Activated CD4-positive, alpha-beta T cell treated with anti-CD3 and anti-CD28 coated beads, Interleukin-2, amount 10 ng/mL, durations not matched to agents 7 days and 5 days (primary cell): ENCODE data around the gene GATA1. TPM values are rescaled to one million over a fixed set of nuclear protein-coding genes. Genes with fewer than 3 reads are reported as not detected.

ENCODE experiments used
- CTCF ChIA-PET: fragments of 350-600 bp; sonication (Branson Sonifier 250); formaldehyde crosslinking; loops from one replicate; lab custom pipeline; 2021; ENCODE audit warnings: antibody characterized with exemption; lab: Charles Lee
- POLR2A ChIA-PET: fragments of 350-600 bp; sonication (Branson Sonifier 250); formaldehyde crosslinking; loops from one replicate; lab custom pipeline; 2021; ENCODE audit warnings: antibody characterized with exemption; lab: Charles Lee
- DNase-seq: peaks from one replicate; pipeline ENCODE4 v3.0.0-alpha.2; 2020
- H3K27ac Mint-ChIP-seq: one replicate; pipeline ENCODE4 v1.8.0; 2021; ENCODE audit warnings: mild to moderate bottlenecking, moderate library complexity, mixed read lengths
- H3K27me3 Mint-ChIP-seq: one replicate; pipeline ENCODE4 v1.8.0; 2021; ENCODE audit warnings: mixed read lengths
- H3K36me3 Mint-ChIP-seq: one replicate; pipeline ENCODE4 v1.8.0; 2021; ENCODE audit warnings: low read depth, mixed read lengths
- H3K4me1 Mint-ChIP-seq: one replicate; pipeline ENCODE4 v1.8.0; 2021; ENCODE audit warnings: mixed read lengths
- H3K4me3 Mint-ChIP-seq: one replicate; pipeline ENCODE4 v1.8.0; 2021; ENCODE audit warnings: mild to moderate bottlenecking, moderate library complexity, mixed read lengths
- H3K9me3 Mint-ChIP-seq: one replicate; pipeline ENCODE4 v1.8.0; 2021; ENCODE audit warnings: mixed read lengths
- total RNA-seq, 2 experiments: library from RNA; stranded (reverse); gene quantifications; one replicate each; pipeline ENCODE4 v1.2.3, GENCODE V29; 2021

The GATA1 gene
- not detected for total RNA-seq

DNA sequence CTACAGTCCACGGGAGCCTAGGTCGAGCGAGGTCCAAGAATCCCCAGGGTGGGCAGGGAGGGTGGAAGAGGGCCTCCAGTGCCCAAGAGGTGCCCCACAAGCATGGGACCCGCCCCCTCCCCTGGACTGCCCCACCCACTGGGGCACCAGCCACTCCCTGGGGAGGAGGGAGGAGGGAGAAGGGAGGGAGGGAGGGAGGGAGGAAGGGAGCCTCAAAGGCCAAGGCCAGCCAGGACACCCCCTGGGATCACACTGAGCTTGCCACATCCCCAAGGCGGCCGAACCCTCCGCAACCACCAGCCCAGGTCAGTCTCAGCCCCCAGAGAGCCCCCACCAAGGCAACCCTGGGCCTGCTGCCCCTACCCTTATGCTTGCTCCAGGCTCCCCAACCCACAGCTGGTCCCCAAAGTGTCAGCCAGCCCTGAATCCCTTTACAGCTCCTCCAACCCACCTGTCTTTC lies at the start of gene GATA1:
TSS of gene GATA1 (plus strand) at position 250 of the 460 bp plus-strand sequence. CDS start 4,520 bp downstream, outside the sequence.
- peaks cover 7% of the 10 kb centered on the region for H3K27me3 Mint-ChIP-seq
- H3K4me3 Mint-ChIP-seq, result no peak within 1 kb of the TSS
- POLR2A ChIA-PET, result no interaction called here
- H3K36me3 Mint-ChIP-seq, result no peaks in the 10 kb centered on the region
- peak within 1 kb of the TSS; percentile 25 for H3K27ac Mint-ChIP-seq
- H3K4me1 Mint-ChIP-seq, result peaks cover 13% of the 10 kb centered on the region
- CTCF ChIA-PET, result interaction anchor here (0.6 kb wide), 1 partner anchor 9 kb away, joined by 3 read pairs; no protein-coding TSS in a partner anchor
- no peak for DNase-seq
- H3K9me3 Mint-ChIP-seq, result no peaks in the 10 kb centered on the region

GRCh38 chrX:48736878-48737212 lies 49.5 kb upstream of the GATA1 start:
- CTCF ChIA-PET, result interaction anchor here (1.4 to 2.1 kb wide), 2 partner anchors 11 to 23 kb away, joined by 4 to 7 read pairs; no protein-coding TSS in a partner anchor
- peak overlapping the region; percentile 96 for H3K27ac Mint-ChIP-seq
- no peaks in the 10 kb centered on the region for H3K27me3 Mint-ChIP-seq
- H3K4me1 Mint-ChIP-seq, result peaks cover 19% of the 10 kb centered on the region
- H3K4me3 Mint-ChIP-seq, result peak overlapping the region; percentile 87
- POLR2A ChIA-PET, result interaction anchor here (0.6 kb wide), 3 partner anchors 10 to 161 kb away, joined by 3 to 6 read pairs (median 3); partner anchors contain the start of genes PQBP1 and TIMM17B
- DNase-seq, result no peak
- peaks cover 7% of the 10 kb centered on the region for H3K36me3 Mint-ChIP-seq
- no peaks in the 10 kb centered on the region for H3K9me3 Mint-ChIP-seq

GRCh38 chrX:48737213-48737938 lies 49.0 kb upstream of the GATA1 start:
- peak overlapping the region; percentile 87 for H3K4me3 Mint-ChIP-seq
- H3K27ac Mint-ChIP-seq, result peak overlapping the region; percentile 96
- ChIA-PET POLR2A (interaction anchor here (0.6 to 1.0 kb wide), 3 partner anchors 16 to 160 kb away, joined by 3 read pairs; partner anchors contain the start of genes PQBP1 and TIMM17B), CTCF (interaction anchor here (1.4 to 2.1 kb wide), 3 partner anchors 11 to 24 kb away, joined by 4 to 7 read pairs (median 5); no protein-coding TSS in a partner anchor)
- H3K36me3 Mint-ChIP-seq, result peaks cover 7% of the 10 kb centered on the region
- peaks cover 19% of the 10 kb centered on the region for H3K4me1 Mint-ChIP-seq
- H3K27me3 Mint-ChIP-seq, result no peaks in the 10 kb centered on the region
- no peaks in the 10 kb centered on the region for H3K9me3 Mint-ChIP-seq
- peak; percentile 91 for DNase-seq

DNA sequence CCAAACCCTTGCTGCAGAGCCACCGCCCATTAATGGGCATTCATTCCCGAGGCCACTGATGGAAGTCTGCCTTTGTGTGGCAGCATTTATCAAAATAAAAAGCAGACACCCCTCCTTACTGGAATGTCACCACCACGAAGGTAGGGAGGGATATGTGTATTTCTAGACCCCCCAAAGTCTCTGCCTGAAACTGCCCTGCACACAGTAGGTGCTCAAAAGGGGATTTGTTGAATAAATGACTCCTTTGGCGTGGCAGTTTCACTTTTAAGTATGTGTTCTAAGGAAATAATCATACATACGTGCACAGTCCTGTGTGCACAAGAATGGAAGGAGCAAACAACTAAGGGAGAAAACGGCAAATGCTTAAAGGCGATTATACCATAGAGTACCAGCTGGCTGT lies 48.5 kb upstream of the GATA1 start:
- Mint-ChIP-seq H3K4me3 (peak overlapping the region; percentile 87), H3K9me3 (no peaks in the 10 kb centered on the region), H3K27ac (peak overlapping the region; percentile 96), H3K27me3 (no peaks in the 10 kb centered on the region), H3K36me3 (peaks cover 7% of the 10 kb centered on the region), H3K4me1 (peaks cover 19% of the 10 kb centered on the region)
- ChIA-PET POLR2A (interaction anchor here (1.0 kb wide), 1 partner anchor 17 kb away, joined by 3 read pairs; no protein-coding TSS in a partner anchor), CTCF (interaction anchor here (1.6 to 2.1 kb wide), 2 partner anchors 19 to 24 kb away, joined by 5 to 7 read pairs; no protein-coding TSS in a partner anchor)
- no peak for DNase-seq

DNA sequence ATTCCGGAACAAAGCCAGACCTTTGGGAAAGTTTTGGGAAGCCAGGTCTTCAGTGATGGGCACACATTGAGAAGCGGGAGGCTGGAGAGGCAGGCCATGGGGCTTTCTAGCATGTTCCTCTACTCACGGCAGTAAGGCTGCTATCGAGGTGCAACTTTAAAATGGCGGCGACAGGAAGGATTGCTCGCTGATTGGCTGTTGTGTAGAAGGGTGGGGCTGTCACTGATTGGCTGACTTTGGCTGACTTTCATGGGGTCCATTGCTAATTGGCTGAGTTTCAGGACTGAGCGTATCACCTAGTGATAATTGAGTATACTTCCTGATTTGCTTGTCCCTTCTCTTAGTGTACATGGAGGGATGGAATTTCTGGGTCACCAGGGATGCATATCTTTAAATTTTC lies 44.6 kb upstream of the GATA1 start:
- peaks cover 2% of the 10 kb centered on the region for H3K36me3 Mint-ChIP-seq
- ChIA-PET POLR2A (no interaction called here), CTCF (no interaction called here)

GRCh38 chrX:48745222-48745621 lies 41.2 kb upstream of the GATA1 start:
- Mint-ChIP-seq H3K9me3 (no peaks in the 10 kb centered on the region), H3K4me3 (no peak overlapping the region), H3K36me3 (no peaks in the 10 kb centered on the region), H3K27me3 (no peaks in the 10 kb centered on the region), H3K27ac (no peak overlapping the region), H3K4me1 (peaks cover 2% of the 10 kb centered on the region)
- POLR2A ChIA-PET, result no interaction called here
- no peak for DNase-seq
- CTCF ChIA-PET, result interaction anchor here (0.5 kb wide), 1 partner anchor 20 kb away, joined by 3 read pairs; no protein-coding TSS in a partner anchor

More for the DNA sequence above, 44.6 kb upstream of the GATA1 start:
- H3K27me3 Mint-ChIP-seq, result no peaks in the 10 kb centered on the region
- H3K4me1 Mint-ChIP-seq, result peaks cover 11% of the 10 kb centered on the region
- no peak for DNase-seq
- no peaks in the 10 kb centered on the region for H3K9me3 Mint-ChIP-seq
- no peak overlapping the region for H3K27ac Mint-ChIP-seq
- H3K4me3 Mint-ChIP-seq, result no peak overlapping the region

GRCh38 chrX:48747415-48748016 lies 38.9 kb upstream of the GATA1 start:
- Mint-ChIP-seq H3K9me3 (no peaks in the 10 kb centered on the region), H3K27ac (no peak overlapping the region), H3K4me1 (peaks cover 12% of the 10 kb centered on the region), H3K36me3 (no peaks in the 10 kb centered on the region), H3K4me3 (no peak overlapping the region), H3K27me3 (no peaks in the 10 kb centered on the region)
- CTCF ChIA-PET, result no interaction called here
- POLR2A ChIA-PET, result no interaction called here
- no peak for DNase-seq

DNA sequence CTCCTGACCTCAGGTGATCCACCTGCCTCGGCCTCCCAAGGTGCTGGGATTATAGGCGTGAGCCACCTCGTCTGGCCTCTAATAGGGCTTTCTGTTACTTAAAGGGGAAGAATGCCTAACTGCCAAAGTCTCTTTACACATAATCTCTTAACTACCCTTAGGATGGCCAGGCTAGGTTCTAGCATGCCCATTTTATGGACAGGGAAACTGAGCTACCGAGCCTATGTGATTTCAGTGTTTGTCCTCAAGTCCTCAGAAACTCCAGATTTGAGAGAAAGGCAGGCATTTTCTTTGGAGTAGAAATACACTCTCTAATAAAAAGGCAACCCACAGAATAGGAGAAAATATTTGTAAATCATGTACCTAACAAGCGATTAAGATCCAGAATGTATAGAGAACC lies 37.2 kb upstream of the GATA1 start:
- no peaks in the 10 kb centered on the region for H3K9me3 Mint-ChIP-seq
- no peak overlapping the region for H3K27ac Mint-ChIP-seq
- POLR2A ChIA-PET, result no interaction called here
- DNase-seq, result no peak
- H3K4me1 Mint-ChIP-seq, result peaks cover 12% of the 10 kb centered on the region
- no peaks in the 10 kb centered on the region for H3K36me3 Mint-ChIP-seq
- H3K4me3 Mint-ChIP-seq, result no peak overlapping the region
- CTCF ChIA-PET, result interaction anchor here (0.9 kb wide), 1 partner anchor 10 kb away, joined by 4 read pairs; no protein-coding TSS in a partner anchor
- H3K27me3 Mint-ChIP-seq, result no peaks in the 10 kb centered on the region

GRCh38 chrX:48751343-48751742 lies 35.0 kb upstream of the GATA1 start:
- POLR2A ChIA-PET, result no interaction called here

DNA sequence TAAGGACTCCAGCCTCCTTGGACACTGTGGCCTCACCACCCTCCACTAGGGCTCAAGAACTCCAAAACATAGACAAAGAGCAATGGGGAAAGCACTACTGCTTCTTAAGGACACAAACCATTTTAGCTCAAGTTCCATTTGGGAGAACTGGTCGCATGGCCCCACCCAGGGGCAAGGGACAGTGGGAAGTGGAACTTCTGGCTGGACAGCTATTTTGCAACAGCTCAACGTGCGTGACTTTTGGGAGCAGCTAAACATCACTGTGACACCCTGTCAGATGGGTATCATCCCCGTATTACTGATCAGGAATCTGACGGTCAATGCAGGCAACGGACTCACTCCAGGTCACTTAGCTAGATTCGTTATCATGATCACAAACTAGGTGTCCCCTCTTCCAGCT lies 33.9 kb upstream of the GATA1 start:
- Mint-ChIP-seq H3K27me3 (no peaks in the 10 kb centered on the region), H3K9me3 (no peaks in the 10 kb centered on the region), H3K4me1 (peaks cover 13% of the 10 kb centered on the region), H3K27ac (no peak overlapping the region), H3K4me3 (no peak overlapping the region), H3K36me3 (no peaks in the 10 kb centered on the region)
- CTCF ChIA-PET, result no interaction called here
- no peak for DNase-seq
- POLR2A ChIA-PET, result no interaction called here

More at GRCh38 chrX:48751343-48751742, 35.0 kb upstream of the GATA1 start:
- H3K27me3 Mint-ChIP-seq, result no peaks in the 10 kb centered on the region
- no peaks in the 10 kb centered on the region for H3K36me3 Mint-ChIP-seq
- CTCF ChIA-PET, result no interaction called here
- peaks cover 13% of the 10 kb centered on the region for H3K4me1 Mint-ChIP-seq
- peak; percentile 9 for DNase-seq
- peak overlapping the region; percentile 79 for H3K27ac Mint-ChIP-seq
- no peak overlapping the region for H3K4me3 Mint-ChIP-seq
- no peaks in the 10 kb centered on the region for H3K9me3 Mint-ChIP-seq

DNA sequence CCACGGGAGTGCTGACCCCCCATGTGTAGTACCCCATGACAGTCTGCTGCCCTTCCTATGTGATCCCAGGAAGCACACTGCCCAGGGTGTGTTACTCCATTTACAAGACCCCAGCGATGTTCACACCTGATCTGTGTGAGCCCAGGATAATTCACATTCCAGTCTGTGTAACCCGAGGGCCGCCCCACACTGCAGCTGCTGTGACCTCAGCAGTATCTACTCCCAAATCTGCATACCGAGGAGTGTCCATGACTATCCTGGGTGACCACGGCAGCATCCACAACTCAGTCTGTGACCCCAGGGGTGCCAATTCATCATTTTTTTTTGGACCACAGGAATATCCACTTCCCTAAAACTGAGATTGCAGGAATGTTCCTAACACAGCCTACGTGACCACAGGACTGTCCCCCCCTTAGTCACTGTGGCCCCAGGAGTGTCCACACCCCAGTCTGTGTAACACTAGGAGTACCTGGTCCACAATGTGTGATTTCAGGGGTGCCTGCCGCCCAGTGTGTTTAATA lies 32.6 kb upstream of the GATA1 start:
- H3K4me1 Mint-ChIP-seq, result peaks cover 13% of the 10 kb centered on the region

DNA sequence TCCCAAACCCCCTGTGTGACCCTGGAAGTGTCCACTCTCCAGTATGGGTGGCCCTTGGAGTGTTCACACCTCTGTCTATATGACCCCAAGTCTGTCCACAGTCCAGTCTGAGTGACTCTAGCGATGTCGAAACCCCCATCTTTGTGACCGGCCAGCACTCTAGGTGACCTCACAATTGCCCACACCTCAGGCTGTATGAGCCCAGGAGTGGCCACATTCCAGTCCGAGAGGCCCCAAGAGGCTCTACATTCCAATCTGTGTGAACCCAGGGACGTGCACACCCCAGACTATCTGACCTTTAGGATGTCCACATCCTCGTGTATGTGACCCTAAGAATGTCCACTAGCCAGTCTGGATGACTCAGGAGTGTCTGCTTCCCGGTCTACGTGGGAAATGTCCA lies 32.2 kb upstream of the GATA1 start:
- POLR2A ChIA-PET, result no interaction called here
- Mint-ChIP-seq H3K36me3 (no peaks in the 10 kb centered on the region), H3K27me3 (no peaks in the 10 kb centered on the region), H3K4me3 (no peak overlapping the region), H3K27ac (no peak overlapping the region), H3K4me1 (peaks cover 13% of the 10 kb centered on the region), H3K9me3 (no peaks in the 10 kb centered on the region)
- DNase-seq, result no peak
- CTCF ChIA-PET, result no interaction called here

More for the DNA sequence above, 32.6 kb upstream of the GATA1 start:
- no peak overlapping the region for H3K4me3 Mint-ChIP-seq
- H3K36me3 Mint-ChIP-seq, result no peaks in the 10 kb centered on the region
- H3K9me3 Mint-ChIP-seq, result no peaks in the 10 kb centered on the region
- H3K27ac Mint-ChIP-seq, result no peak overlapping the region
- DNase-seq, result no peak
- ChIA-PET CTCF (no interaction called here), POLR2A (no interaction called here)
- no peaks in the 10 kb centered on the region for H3K27me3 Mint-ChIP-seq
